Measurements from ENCODE around the gene JCAD. TPM values are rescaled to one million over a fixed set of nuclear protein-coding genes. Genes with fewer than 3 reads are reported as not detected.
A peak's percentile ranks its signal among the peaks of the same experiment; 100 is the strongest.
"Not testable (repeated sequence)": the region's sequence is repeated elsewhere in the genome, so short reads cannot be mapped to it uniquely, and the experiment has no call there.

Gene JCAD
- total and polyA plus RNA-seq, 4 donors, result 35.2 to 169 (median 50.0) TPM

DNA sequence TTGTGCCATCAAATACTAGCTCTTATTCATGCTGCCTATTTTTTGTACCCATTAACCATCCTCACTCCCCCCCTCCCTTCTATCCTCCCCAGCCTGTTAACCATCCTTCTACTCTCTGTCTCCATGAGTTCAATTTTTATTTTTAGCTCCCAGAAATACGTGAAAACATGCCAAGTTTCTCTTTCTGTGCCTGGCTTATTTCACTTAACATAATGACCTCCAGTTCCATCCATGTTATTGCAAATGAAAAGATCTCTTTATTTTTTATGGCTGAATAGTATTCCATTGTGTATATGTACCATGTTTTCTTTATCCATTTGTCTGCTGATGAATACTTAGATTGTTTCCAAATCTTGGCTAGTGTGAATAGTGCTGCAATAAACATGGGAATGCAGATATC lies 54.3 kb downstream of the JCAD start:
- not testable (repeated sequence) for H3K9me3 ChIP-seq (ENCODE audit: control insufficient read depth, insufficient read depth, low read length); H3K4me3 ChIP-seq (ENCODE audit: low read depth, low read length); H3K27ac ChIP-seq (ENCODE audit: low read depth, low read length); DNase-seq (ENCODE audit: low read depth in 4 of 6, low spot score in 6 of 6); H3K36me3 ChIP-seq (ENCODE audit: control insufficient read depth, insufficient read depth, low read length); H3K27me3 ChIP-seq (ENCODE audit: control insufficient read depth, insufficient read depth, low read length)
- 57% methylated on average over 1 of the region's 1 CpG for WGBS (ENCODE audit: insufficient coverage)
- peaks cover 25% of the 10 kb centered on the region for H3K4me1 ChIP-seq (ENCODE audit: control insufficient read depth, insufficient read depth, low read length)

DNA sequence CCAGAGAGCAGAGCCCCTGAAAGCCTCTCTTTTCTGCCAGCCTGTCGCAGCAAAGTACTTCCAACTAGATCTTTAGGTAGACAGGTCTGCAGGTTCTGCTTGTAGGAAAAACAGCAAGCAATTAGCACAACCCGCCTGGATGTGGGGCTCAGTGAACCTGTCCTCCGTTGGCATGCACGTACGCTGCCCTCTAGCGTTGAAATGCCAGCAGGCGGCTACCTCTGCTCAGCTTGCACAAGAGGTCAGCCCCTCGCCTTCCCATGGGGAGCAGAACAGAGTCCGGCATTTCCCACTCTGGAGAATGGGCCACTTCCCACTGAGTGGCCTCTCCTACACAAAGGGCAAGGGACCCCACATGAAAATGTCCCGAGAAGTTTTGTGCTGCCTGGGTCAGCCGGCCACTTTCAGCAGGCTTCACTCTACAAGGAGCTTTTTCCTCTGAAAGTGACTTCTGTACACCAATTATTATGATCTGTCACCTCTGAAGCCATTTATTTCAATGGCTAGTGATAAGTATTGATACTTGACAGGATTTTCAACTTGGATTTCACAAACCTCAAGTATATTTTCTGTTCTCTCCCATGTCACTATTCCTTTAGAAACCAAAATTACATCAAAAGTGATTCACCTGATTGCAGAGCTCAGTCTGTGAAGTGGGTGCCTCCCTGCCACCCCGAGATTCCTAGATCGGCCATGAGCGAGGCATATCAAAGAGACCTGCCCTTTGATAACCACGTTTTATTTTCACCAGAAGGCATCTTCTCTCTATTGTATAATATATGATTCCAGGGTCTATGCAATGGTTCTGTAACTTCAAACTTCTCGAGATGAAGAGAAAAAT lies 56.7 kb downstream of the JCAD start:
- Histone ChIP-seq H3K27ac (ENCODE audit: low read depth, low read length) (peak overlapping the region; percentile 25), H3K9me3 (ENCODE audit: control insufficient read depth, insufficient read depth, low read length) (no peaks in the 10 kb centered on the region), H3K4me3 (ENCODE audit: low read depth, low read length) (no peak overlapping the region), H3K4me1 (ENCODE audit: control insufficient read depth, insufficient read depth, low read length) (peaks cover 31% of the 10 kb centered on the region), H3K36me3 (ENCODE audit: control insufficient read depth, insufficient read depth, low read length) (no peaks in the 10 kb centered on the region), H3K27me3 (ENCODE audit: control insufficient read depth, insufficient read depth, low read length) (no peaks in the 10 kb centered on the region)
- WGBS (ENCODE audit: insufficient coverage), result 30% methylated on average over 10 of the region's 16 CpGs
- peak in 3 of 6 donors; percentile 45 to 90 (median 74) for DNase-seq (ENCODE audit: low read depth in 4 of 6, low spot score in 6 of 6)

DNA sequence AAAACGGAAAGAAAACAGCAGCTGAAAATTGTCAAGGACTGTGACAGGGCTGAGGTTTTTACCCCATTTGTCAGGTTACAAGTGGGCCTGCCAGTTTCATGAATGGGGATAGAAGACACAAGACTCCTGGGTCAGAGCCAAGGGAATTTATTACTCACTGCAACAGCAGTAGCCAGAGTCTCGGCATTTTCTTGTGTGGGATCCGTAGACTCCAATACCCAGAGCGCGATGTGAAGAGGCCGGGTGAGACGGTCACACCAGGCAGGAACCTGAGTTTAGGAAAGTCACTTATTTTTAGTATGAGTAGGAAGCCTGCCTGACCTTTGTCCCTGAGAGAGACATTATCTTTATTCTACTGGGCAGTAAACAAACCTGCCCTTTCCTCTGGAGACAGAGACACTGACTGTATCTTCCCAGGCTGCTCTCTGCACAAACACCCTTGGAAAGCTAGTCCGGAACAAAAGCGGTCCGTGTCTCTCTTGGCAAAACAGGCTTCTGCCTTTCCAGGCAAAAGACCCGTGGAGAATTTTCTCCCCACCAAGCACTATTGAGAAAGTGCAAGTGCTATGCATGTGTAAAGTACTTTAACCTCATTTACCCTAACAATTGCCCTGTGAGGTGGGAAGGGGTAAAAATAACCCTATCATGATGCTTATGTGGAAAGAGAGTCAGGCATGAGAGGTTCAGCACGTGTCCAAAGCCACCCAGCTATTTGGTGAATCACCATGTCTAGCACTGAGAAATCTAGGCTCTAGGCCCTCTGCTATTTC lies 58.4 kb downstream of the JCAD start:
- H3K27ac ChIP-seq (ENCODE audit: low read depth, low read length), result peak overlapping the region; percentile 72

DNA sequence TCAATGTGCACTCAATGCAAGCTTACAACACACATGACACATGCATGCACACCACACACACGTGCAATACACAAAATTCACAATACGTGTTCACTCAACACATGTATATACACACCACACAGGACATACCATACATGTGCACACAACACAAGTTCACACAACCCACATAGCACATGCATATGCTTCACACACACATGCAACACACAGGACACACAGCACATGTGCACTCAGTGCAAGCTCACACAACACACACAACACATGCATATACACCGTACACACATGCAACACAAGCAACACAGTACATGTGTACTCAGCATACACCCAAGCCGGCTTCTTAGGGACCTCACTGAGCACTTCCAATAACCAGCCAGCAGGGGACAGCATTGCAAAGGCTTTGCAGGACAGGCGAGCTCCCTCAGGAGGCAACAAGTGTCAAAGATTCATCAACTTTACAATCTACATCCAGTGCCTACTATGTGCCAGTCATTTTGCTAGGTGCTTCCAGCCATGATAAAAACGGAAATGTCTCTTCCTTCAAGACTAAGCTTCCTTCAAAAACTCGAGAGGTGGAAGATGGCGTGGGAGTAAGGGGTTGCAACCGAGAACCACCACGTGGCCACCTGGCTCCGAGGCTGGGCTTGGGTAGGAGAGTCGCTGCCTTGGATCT lies 61.1 kb downstream of the JCAD start:
- Histone ChIP-seq H3K9me3 (ENCODE audit: control insufficient read depth, insufficient read depth, low read length) (no peaks in the 10 kb centered on the region), H3K36me3 (ENCODE audit: control insufficient read depth, insufficient read depth, low read length) (no peaks in the 10 kb centered on the region), H3K4me1 (ENCODE audit: control insufficient read depth, insufficient read depth, low read length) (peaks cover 27% of the 10 kb centered on the region), H3K4me3 (ENCODE audit: low read depth, low read length) (no peak overlapping the region), H3K27me3 (ENCODE audit: control insufficient read depth, insufficient read depth, low read length) (no peaks in the 10 kb centered on the region), H3K27ac (ENCODE audit: low read depth, low read length) (no peak overlapping the region)
- DNase-seq (ENCODE audit: low read depth in 4 of 6, low spot score in 6 of 6), result peak in 5 of 6 donors; percentile 67 to 94 (median 72)
- WGBS (ENCODE audit: insufficient coverage), result 50% methylated on average over 10 of the region's 12 CpGs

More for the DNA sequence above, 58.4 kb downstream of the JCAD start:
- H3K4me1 ChIP-seq (ENCODE audit: control insufficient read depth, insufficient read depth, low read length), result peaks cover 31% of the 10 kb centered on the region
- DNase-seq (ENCODE audit: low read depth in 4 of 6, low spot score in 6 of 6), result peak in 4 of 6 donors; percentile 50 to 79 (median 70)
- no peaks in the 10 kb centered on the region for H3K27me3 ChIP-seq (ENCODE audit: control insufficient read depth, insufficient read depth, low read length)
- WGBS (ENCODE audit: insufficient coverage), result 44% methylated on average over 3 of the region's 12 CpGs
- no peaks in the 10 kb centered on the region for H3K36me3 ChIP-seq (ENCODE audit: control insufficient read depth, insufficient read depth, low read length)
- no peak overlapping the region for H3K4me3 ChIP-seq (ENCODE audit: low read depth, low read length)
- H3K9me3 ChIP-seq (ENCODE audit: control insufficient read depth, insufficient read depth, low read length), result no peaks in the 10 kb centered on the region

DNA sequence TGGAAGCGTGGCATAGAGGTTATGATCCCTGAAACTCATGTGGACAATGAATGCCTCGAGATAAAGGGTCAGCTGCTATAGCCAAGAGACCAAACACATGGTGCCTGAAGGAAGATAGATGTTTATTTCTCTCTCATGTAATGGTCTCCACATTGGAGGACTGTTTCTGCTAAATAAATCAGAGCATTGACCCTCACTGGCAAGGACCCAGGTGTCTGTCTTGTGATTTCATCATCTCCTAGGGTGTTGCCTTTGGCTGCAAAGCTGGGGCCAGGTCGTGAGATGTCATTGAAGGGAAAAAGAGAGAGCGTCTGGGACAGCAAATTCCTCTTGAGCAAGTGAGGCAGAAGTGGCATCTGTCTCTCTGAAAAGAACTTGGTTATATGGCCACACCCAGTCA lies 64.6 kb downstream of the JCAD start:
- Histone ChIP-seq H3K36me3 (ENCODE audit: control insufficient read depth, insufficient read depth, low read length) (no peaks in the 10 kb centered on the region), H3K9me3 (ENCODE audit: control insufficient read depth, insufficient read depth, low read length) (no peaks in the 10 kb centered on the region), H3K27me3 (ENCODE audit: control insufficient read depth, insufficient read depth, low read length) (no peaks in the 10 kb centered on the region), H3K4me3 (ENCODE audit: low read depth, low read length) (no peak overlapping the region), H3K27ac (ENCODE audit: low read depth, low read length) (peak overlapping the region; percentile 75), H3K4me1 (ENCODE audit: control insufficient read depth, insufficient read depth, low read length) (peaks cover 8% of the 10 kb centered on the region)
- DNase-seq (ENCODE audit: low read depth in 4 of 6, low spot score in 6 of 6), result no peak
- WGBS (ENCODE audit: insufficient coverage), result 68% methylated on average over 4 of the region's 4 CpGs

DNA sequence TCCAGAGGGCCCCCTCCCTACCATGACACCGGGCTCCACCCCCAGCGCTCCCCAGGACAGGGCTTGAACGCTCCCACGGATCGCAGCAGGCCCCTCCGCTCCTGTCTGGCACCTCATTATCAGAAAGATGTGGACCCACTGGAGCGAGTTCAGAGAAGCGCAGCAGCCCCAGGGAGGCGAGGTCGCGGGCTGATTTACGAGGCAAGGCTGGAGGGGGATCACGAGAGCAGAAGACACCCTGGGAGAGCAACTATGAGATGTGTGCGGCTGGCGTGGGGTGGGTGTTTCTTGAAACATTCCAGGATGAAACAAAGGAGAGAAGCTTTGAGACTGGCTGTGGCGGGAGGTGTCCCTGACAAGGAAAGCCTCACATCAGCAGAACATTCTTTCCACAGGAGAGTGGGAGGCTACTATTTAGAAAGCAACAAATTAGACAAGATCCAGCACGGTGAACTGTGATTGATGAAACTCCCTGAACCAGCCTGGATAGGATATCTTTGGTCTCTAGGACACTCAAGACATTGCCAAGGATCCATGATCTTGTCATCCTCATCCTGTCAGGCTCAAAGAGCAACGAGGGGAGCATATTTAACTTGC lies 66.0 kb downstream of the JCAD start:
- Histone ChIP-seq H3K27me3 (ENCODE audit: control insufficient read depth, insufficient read depth, low read length) (no peaks in the 10 kb centered on the region), H3K9me3 (ENCODE audit: control insufficient read depth, insufficient read depth, low read length) (no peaks in the 10 kb centered on the region), H3K4me3 (ENCODE audit: low read depth, low read length) (no peak overlapping the region), H3K27ac (ENCODE audit: low read depth, low read length) (peak overlapping the region; percentile 75), H3K36me3 (ENCODE audit: control insufficient read depth, insufficient read depth, low read length) (no peaks in the 10 kb centered on the region), H3K4me1 (ENCODE audit: control insufficient read depth, insufficient read depth, low read length) (peaks cover 5% of the 10 kb centered on the region)
- 58% methylated on average over 15 of the region's 18 CpGs for whole genome bisulfite sequencing (ENCODE audit: insufficient coverage)
- DNase-seq (ENCODE audit: low read depth in 4 of 6, low spot score in 6 of 6), result no peak

DNA sequence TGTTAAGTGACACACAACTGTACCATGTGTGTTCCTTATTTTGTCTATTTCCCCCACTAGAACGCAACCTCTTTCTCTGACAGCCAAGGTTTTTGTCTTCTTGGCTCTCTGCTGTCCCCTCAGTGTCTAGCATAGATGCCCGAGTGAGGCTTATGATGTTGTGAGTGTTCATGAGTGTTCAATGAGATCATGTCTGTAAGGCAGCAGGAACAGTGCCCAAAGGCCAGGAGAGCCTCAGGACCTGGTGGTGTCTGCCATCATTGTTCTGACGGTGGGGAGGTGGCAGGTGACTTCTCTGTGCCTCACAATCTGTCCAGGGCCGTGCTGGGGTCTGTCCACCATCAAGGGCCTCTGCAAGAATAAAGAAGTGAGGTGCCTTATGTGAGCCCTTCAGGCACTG lies 66.5 kb downstream of the JCAD start:
- no peak for DNase-seq (ENCODE audit: low read depth in 4 of 6, low spot score in 6 of 6)

DNA sequence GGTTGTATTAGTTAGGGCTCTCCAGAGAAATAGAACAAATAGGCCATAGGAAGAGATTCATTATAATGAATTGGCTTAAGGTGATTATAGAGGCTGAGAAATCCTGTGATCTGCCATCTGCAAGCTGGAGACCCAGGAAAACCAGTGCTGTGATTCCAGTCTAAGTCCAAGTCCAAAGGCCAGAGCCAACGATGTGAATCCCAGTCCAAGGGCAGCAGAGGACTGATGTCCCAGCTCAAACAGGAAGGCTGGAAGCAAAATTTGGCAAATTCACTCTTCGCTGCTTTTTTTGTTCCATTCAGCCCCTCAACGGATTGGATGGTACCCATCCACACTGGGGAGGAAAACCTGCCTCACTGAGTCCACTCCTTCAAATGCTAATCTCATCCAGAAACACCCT lies 68.0 kb downstream of the JCAD start:
- no peaks in the 10 kb centered on the region for H3K27me3 ChIP-seq (ENCODE audit: control insufficient read depth, insufficient read depth, low read length)
- peaks cover 5% of the 10 kb centered on the region for H3K4me1 ChIP-seq (ENCODE audit: control insufficient read depth, insufficient read depth, low read length)
- H3K4me3 ChIP-seq (ENCODE audit: low read depth, low read length), result no peak overlapping the region
- 98% methylated on average over 3 of the region's 3 CpGs for WGBS (ENCODE audit: insufficient coverage)
- no peaks in the 10 kb centered on the region for H3K36me3 ChIP-seq (ENCODE audit: control insufficient read depth, insufficient read depth, low read length)
- no peaks in the 10 kb centered on the region for H3K9me3 ChIP-seq (ENCODE audit: control insufficient read depth, insufficient read depth, low read length)
- DNase-seq (ENCODE audit: low read depth in 4 of 6, low spot score in 6 of 6), result no peak
- no peak overlapping the region for H3K27ac ChIP-seq (ENCODE audit: low read depth, low read length)

More for the DNA sequence above, 66.5 kb downstream of the JCAD start:
- H3K36me3 ChIP-seq (ENCODE audit: control insufficient read depth, insufficient read depth, low read length), result no peaks in the 10 kb centered on the region
- H3K4me1 ChIP-seq (ENCODE audit: control insufficient read depth, insufficient read depth, low read length), result peaks cover 5% of the 10 kb centered on the region
- H3K27ac ChIP-seq (ENCODE audit: low read depth, low read length), result peak overlapping the region; percentile 75
- no peaks in the 10 kb centered on the region for H3K27me3 ChIP-seq (ENCODE audit: control insufficient read depth, insufficient read depth, low read length)
- no peaks in the 10 kb centered on the region for H3K9me3 ChIP-seq (ENCODE audit: control insufficient read depth, insufficient read depth, low read length)
- WGBS (ENCODE audit: insufficient coverage), result 86% methylated on average over 3 of the region's 4 CpGs
- no peak overlapping the region for H3K4me3 ChIP-seq (ENCODE audit: low read depth, low read length)

DNA sequence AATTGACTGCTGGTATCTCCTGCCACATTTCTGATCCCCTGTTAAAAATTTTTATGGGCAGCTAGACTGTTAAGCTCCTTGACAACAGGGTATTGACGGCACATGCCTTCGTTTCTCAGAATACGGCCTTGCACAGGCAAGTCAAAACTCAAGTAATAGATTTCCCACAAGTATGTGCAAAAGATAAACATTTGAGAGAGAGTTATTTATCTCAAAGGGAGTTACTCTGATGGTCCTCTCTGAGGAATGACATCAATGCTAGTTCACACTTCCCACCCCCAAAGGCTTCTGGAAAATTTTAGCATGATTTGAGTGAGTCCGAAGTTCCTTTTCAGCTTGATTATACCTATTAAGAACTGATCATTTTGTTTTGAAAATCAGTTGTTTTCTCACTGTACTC lies 71.9 kb downstream of the JCAD start:
- no peaks in the 10 kb centered on the region for H3K27me3 ChIP-seq (ENCODE audit: control insufficient read depth, insufficient read depth, low read length)
- H3K36me3 ChIP-seq (ENCODE audit: control insufficient read depth, insufficient read depth, low read length), result no peaks in the 10 kb centered on the region
- H3K4me3 ChIP-seq (ENCODE audit: low read depth, low read length), result no peak overlapping the region
- no peak for DNase-seq (ENCODE audit: low read depth in 4 of 6, low spot score in 6 of 6)
- no CpG with 5 or more reads among the region's 4 CpGs for WGBS (ENCODE audit: insufficient coverage)
- H3K4me1 ChIP-seq (ENCODE audit: control insufficient read depth, insufficient read depth, low read length), result no peaks in the 10 kb centered on the region
- no peak overlapping the region for H3K27ac ChIP-seq (ENCODE audit: low read depth, low read length)
- H3K9me3 ChIP-seq (ENCODE audit: control insufficient read depth, insufficient read depth, low read length), result no peaks in the 10 kb centered on the region
